GM10847 (cell line): ENCODE measurements around the gene SYT1.

Source experiments
- POLR2A ChIP-seq: IDR thresholded peaks from 2 replicates; pipeline ENCODE4 v1.6.1; 2011; ENCODE audit not compliant: insufficient read length; ENCODE audit errors: extremely low read depth

The SYT1 gene

DNA sequence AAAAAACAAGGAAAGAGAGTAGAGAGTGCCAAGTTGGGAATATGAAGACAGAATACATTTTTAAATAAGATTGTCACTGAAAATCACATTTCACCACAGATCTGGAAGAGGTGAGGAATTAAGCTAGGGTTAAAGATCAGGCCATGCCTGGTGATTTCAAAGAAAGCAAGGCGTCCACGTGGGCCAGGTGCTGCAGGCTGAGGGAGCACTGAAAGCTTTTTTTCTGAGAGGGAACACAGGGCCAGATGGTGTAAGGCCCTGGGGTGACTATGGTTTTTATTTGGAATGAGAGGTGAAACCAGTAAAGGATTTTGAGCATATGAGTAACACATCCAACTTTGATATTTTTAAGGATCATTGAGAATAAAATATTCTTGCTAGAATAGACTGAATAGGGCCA, 20.9 kb downstream of the SYT1 start:
- no peak for TF ChIP-seq POLR2A

DNA sequence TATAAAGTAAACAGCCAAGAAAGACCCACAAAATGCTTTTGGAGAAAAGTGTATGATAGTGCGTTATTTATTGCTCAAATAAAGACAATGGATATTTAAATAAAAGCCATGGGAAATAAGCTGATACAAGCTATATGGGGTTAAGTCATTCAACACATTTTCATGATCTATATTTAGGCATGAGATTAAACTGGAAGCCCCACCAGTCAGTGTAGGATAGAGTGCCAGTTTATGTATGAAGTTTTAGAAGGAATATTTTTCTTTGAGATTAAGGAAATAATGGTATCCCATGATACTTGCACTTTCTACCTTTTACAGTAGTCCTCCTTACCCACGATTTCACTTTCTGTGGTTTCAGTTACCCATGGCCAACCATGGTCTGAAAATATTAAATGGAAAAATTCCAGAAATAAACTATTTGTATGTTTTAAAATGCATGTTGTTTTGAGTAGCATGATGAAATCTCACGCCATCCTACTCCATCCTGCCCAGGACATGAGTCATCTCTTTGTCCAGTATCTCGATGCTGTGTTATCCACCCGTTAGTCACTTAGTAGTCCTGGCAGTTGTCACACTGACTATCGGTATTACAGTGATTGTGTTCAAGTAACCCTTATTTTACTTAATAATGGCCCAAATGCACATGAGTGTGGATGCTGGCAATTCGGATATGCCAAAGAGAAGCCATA, 22.3 kb downstream of the SYT1 start:
- TF ChIP-seq POLR2A = no peak

DNA sequence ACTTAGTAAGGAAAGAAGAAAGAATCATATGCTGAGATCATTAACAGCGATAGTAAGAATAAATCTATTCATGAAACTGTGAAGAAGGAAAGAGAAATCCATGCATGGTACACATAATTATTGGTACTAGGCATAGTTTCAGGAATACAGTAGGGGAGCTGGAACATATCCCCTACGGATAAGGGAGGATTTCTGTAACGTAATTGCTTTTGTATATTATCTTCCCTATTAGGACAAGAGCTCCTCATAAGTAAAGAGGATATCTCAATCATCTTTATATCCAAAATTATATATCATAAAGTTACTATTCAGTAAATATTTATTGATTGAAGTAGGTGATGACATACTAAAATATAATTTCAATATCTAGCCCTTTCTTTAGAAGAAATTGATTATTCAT, 22.9 kb downstream of the SYT1 start:
- TF ChIP-seq POLR2A = no peak

DNA sequence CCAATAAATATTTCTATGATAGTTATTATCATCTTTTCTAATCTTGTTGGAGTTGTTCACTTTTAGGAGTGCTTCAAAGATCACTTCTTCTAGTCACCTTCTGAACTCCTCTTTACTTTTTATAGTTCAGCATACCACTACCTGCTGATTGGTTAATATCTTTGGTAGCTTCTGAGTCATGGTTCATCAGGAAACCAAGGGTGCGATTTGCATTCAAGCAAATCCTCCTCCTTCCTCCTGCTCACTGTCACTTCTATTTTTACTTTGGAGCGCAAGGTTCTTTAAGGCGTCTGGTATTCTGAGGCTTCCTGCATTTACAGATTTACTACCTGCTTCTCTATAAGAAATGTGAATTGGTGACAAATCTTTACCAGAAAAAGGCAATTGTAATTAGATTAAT, 24.0 kb downstream of the SYT1 start:
- TF ChIP-seq POLR2A = no peak

DNA sequence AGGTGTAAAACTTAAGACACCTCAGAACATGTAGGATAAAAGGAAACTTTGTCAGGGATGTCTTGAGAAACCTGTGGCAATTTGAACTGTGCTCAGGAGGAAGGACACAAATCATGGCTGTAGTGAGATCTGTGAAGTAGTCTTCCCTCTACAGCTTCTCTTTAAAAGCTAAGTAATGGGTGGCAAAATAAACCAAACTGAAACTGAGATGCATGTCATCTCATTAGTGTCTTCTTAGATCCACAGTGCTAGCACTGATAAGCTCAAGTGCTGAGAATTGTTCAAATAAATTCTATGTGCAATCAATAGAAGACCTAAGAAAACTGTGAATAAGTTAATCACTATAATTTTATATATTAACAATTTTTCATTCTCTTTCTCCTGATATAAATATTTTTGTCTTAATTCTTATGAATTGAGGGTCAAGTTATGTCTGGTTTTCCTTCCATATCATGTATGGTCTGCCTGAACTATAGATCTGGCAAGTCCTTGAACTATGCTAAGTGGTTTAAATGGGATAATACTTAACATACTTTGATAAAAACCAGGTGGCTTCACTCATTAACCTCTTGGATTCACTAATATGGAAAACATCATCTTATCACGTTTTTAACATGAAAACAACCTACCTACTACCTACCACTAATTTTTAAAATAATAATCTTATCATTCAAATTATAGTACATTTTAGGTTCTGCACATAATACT, 27.2 kb downstream of the SYT1 start:
- TF ChIP-seq POLR2A = no peak

DNA sequence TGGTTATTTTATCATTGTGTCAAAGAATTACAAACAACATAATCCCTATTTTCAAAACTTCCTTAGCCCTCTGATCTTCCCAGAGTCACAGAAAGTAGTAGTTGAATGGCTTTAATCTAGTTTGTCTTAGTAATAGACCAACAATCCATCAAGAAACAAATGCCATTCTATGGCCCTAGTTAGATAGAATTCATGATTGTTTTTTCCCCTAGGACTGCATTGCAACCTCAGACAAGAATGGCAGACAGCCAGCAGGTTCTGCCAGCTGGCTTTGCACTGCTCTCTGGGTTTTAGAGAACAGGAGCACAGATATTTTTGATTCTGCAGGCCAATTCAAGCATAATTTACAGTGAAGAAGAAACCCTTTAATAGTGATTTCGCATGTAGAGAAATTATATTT, 33.8 kb downstream of the SYT1 start:
- TF ChIP-seq POLR2A = no peak

DNA sequence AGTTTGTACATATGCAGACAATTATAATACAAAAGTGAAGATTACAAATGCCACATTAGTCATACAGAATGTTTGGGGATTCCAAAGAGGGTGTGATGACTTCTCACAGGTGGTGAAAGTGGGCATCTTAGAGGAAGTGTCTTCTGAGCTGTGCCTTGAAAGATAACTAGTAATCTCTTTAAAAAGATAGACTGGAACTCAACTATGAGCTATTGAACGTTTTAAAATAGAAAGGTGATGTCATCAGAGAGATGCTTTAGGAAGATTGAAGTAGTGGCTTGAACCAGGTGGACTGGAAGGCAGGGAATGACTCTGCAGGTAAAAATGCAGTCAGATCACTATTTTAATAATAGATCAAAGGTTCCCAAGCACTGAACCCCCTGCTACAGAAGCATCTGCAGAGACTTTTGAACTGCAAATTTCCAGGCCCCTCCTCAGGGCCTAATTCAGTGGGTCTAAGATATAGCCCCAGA, 50.3 kb downstream of the SYT1 start:
- no peak for TF ChIP-seq POLR2A

DNA sequence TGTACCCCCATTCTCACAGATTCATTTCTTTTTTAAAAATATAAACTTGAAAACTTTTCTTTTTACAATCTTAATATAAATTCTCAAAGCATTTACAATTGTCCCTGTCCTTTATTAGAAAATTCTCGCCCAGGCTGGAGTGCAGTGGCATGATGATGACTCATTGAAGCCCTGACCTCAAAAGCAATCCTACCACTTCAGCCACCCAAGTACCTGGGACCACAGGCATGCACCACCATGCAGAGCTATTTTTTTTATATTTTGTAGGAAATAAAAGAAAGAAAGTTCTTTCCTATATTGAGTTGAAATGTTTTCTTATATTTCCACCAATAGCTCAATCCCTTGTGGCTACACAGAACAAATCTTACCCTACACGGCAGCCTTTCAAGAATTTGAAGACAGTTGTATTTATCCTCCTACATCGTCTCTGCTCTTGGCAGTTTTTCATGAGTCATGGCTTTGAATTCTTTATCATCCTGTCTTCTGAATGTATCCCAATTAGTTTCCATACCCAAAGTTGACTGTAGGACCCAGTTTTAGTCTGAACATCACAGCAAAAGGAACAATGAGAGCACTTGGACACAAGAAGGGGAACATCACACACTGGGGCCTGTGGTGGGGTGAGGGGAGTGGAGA, 52.4 kb downstream of the SYT1 start:
- no peak for TF ChIP-seq POLR2A

DNA sequence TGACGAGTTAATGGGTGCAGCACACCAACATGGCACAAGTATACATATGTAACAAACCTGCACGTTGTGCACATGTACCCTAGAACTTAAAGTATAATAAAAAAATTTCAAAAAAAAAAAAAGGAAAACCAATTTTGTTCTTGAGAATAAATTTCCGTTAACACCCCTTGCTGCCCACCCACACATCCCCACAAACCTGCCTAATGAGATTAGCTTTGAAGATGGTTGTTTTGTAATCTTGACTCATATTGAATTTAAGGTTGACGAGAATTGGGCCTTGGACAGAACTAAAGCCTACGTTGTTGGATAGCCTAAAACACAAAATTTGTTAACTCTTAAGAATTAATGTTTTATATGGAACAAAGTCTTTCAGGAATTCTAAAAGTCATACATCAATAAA, 52.9 kb downstream of the SYT1 start:
- TF ChIP-seq POLR2A = no peak

DNA sequence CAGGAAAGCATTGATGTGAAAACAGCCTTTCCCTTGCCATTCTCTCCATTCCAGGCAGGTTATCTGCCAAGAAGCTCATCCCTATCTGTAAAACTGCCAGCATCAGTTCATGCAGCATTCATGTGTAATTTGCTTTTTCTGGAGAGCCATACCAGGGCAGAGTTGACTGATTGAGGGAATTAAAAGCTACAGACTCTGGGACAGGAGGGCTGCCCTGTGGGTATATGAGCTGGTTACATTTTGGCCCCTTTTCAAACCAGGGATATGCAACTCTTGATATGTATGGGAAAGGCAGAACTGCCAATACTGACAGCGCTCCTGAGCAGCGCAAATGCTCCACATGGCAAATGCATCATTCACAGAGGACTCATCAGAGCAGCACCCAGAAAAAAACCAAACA, 53.7 kb downstream of the SYT1 start:
- TF ChIP-seq POLR2A = no peak

DNA sequence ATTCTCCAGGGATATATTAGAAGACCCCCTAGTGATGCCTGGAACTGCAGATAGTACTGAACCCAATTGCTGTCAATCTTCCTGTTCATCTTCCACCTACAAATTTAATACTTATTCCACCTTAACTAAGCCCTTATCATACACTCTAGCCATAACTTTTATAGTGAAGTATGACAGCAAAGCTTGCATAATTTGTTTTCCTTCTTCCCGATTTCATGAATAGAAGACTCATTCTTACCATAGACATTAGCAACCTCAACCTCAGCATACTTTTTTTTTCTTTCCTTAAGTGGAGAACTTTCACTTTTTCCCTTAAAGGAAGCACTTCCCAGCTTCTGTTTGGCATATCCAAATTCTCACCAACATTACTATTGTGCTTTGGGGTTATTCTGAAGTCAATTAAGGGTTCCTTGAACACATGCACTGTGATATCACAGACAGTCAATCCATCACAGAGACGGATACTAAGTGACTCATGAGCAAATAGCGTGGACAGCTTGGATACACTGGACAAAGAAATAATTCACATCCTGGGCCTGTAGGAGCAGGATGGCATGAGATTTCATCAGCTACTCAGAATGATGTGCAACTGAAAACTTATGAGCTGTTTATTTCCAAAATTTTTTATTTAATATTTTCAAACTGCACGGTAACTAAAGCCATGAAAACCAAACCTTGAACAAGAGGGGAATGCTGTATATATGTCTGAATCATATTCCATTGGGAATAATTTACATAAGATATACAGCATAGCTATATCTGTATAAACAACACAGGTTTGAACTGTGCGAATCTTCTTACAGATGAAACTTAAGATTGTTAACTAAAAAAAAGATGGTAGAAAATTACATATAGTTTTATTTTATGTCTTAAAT, 63.9 kb downstream of the SYT1 start:
- no peak for TF ChIP-seq POLR2A

DNA sequence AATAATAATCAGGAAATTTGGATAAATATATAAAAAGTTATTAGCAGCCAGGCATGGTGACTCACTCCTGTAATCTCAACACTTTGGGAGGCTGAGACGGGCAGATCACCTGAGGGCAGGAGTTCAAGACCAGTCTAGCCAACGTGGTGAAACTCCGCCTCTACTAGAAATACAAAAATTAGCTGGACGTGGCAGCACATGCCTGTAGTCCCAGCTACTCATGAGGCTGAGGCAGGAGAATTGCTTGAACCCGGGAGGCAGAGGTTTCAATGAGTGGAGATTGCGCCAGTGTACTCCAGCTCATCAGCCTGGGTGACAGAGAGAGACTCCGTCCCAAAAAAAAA, 64.5 kb downstream of the SYT1 start:
- TF ChIP-seq POLR2A = no peak

DNA sequence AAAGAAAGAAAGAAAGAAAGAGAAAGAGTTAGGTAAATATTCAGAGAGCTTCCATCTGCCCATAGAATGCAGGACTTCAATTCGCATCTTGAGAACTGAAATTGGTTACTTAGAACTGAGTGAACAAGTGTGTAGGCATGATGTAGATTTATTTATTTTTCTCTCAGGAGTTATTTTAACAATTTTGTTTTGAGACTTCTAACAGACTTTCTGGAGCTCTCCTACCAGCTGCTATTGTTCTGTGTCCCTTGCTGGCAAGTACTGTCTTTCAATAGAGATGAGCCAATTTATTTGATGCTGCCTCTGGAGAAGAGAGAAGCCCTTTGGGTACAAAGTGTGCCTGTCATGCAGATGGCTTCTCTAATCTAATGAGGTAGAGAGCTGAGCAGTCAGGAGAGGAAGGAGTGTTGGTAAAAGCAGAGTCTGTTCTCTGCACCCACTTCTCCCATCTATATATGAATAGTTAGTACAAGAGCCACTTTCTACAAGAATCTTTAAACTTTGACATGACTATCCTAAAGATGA, 67.0 kb downstream of the SYT1 start:
- TF ChIP-seq POLR2A = no peak

DNA sequence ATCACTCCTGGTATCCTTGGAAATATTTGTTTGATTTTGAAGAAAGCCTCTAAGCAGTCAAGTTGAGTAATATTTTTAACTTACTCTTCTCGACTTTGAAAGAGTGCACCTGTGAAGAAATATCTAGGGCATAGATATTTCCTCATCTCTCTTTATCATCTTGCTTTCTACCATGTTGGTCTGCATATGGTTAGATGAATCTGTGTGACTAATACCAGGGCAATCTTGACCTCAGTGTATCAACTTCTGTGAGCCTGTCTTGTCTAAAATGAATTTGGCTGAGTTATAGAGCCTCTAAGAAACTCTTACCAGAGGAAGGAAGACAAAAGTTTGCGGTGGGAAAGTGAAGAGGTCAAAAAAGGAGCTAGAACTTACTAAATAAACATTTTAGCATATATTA, 68.4 kb downstream of the SYT1 start:
- TF ChIP-seq POLR2A = no peak
